Panc1 (cell line): ENCODE measurements around the gene PTX4.

Experiments
- CTCF ChIP-seq: fragments of 450-650 bp; IDR thresholded peaks from 2 replicates; pipeline ENCODE4 v1.5.1; 2017; ENCODE audit warnings: mild to moderate bottlenecking
- POLR2AphosphoS5 ChIP-seq: IDR thresholded peaks from 2 replicates; pipeline ENCODE4 v1.6.1; 2012; ENCODE audit warnings: mild to moderate bottlenecking, low read depth, low read length, moderate library complexity

- TF ChIP-seq CTCF, result no peak
- no peak for TF ChIP-seq POLR2AphosphoS5
Observed at GRCh38 chr16:1495889-1496262, 7.1 kb upstream of the PTX4 start.
